Hepatocyte (in vitro differentiated cells): ENCODE measurements around the gene ZNF107.

Experiments used
- EZH2 ChIP-seq: fragments of 200-600 bp; sonication (generic); IDR thresholded peaks from 2 replicates; pipeline ENCODE4 v1.6.1; 2016; ENCODE audit warnings: antibody characterized with exemption, mild to moderate bottlenecking, borderline replicate concordance
- EZH2phosphoT487 ChIP-seq: fragments of 200-600 bp; sonication (generic); IDR thresholded peaks from one replicate; pipeline ENCODE4 v1.6.1; 2018; ENCODE audit warnings: antibody characterized with exemption, mild to moderate bottlenecking, low read depth, moderate library complexity; ENCODE audit not compliant: unreplicated experiment, severe bottlenecking
- TF ChIP-seq, protein P1 (sequence below): fragments of 200-600 bp; sonication (generic); IDR thresholded peaks from 2 replicates; pipeline ENCODE4 v1.5.1; 2016; ENCODE audit warnings: antibody characterized with exemption, mild to moderate bottlenecking; ENCODE audit not compliant: poor library complexity

GRCh38 chr7:64642875-64643274 is 23.1 kb upstream of the ZNF107 start:
- TF ChIP-seq, protein P1, sequence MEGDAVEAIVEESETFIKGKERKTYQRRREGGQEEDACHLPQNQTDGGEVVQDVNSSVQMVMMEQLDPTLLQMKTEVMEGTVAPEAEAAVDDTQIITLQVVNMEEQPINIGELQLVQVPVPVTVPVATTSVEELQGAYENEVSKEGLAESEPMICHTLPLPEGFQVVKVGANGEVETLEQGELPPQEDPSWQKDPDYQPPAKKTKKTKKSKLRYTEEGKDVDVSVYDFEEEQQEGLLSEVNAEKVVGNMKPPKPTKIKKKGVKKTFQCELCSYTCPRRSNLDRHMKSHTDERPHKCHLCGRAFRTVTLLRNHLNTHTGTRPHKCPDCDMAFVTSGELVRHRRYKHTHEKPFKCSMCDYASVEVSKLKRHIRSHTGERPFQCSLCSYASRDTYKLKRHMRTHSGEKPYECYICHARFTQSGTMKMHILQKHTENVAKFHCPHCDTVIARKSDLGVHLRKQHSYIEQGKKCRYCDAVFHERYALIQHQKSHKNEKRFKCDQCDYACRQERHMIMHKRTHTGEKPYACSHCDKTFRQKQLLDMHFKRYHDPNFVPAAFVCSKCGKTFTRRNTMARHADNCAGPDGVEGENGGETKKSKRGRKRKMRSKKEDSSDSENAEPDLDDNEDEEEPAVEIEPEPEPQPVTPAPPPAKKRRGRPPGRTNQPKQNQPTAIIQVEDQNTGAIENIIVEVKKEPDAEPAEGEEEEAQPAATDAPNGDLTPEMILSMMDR = no peak
- TF ChIP-seq EZH2phosphoT487 = no peak
- TF ChIP-seq EZH2 = no peak
